ENCODE results near the gene SMIM20. TPM values are rescaled to one million over a fixed set of nuclear protein-coding genes. Genes with fewer than 3 reads are reported as not detected.
A peak's percentile ranks its signal among the peaks of the same experiment; 100 is the strongest.

The SMIM20 gene
- total and polyA plus RNA-seq, 11 donors = 27.4 to 50.8 (median 40.3) TPM

DNA sequence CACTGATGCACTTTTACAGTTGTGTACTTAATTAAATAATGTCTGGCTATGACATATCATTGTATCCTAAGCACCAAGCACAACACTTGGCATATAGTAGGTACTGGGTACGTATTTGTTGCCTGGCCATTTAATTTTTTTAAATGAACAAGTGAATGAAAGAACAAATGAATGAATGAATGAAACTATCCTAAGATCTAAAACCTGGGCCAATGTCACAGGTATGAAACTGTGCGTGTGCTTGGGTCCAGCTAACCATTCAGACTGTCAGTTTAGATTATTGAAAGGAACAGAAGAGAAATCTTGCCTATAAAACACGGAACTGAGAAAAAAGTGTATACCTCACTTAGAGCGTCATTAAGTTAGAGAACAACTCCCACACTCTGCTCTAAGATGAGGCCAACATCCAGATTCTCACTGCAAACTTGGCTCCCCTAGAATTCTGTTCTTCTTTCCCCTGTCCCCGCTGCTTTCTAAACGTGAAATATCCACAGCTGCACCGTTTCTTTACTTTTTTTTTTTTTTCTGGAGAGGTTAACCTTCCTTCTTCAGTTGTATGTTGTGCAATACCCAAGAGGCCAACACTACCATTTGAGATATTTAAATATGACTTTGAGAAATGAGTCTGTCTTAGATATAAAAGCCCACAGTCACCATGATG is 33.9 kb upstream of the SMIM20 start:
- no peak for TF ChIP-seq CTCF (IDR thresholded peaks at IDR 0.05)
- TF ChIP-seq POLR2A (IDR thresholded peaks at IDR 0.05) = no peak
- ATAC-seq = peak in 3 of 4 donors; percentile 34 to 71 (median 56)
- intact Hi-C loops (cut with DNase I) = no loop called here
- H3K27ac ChIP-seq = no peak overlapping the region
- no peaks in the 10 kb centered on the region for H3K36me3 ChIP-seq
- H3K4me1 ChIP-seq = peaks cover 0 to 7% (median 0%) of the 10 kb centered on the region in 12 donors
- H3K27me3 ChIP-seq = no peaks in the 10 kb centered on the region
- 74 to 78% (median 75%) methylated on average over 7 of the region's 7 CpGs for WGBS, 4 donors
- no peak for DNase-seq
- no peaks in the 10 kb centered on the region for H3K9me3 ChIP-seq
- H3K4me3 ChIP-seq = no peak overlapping the region

DNA sequence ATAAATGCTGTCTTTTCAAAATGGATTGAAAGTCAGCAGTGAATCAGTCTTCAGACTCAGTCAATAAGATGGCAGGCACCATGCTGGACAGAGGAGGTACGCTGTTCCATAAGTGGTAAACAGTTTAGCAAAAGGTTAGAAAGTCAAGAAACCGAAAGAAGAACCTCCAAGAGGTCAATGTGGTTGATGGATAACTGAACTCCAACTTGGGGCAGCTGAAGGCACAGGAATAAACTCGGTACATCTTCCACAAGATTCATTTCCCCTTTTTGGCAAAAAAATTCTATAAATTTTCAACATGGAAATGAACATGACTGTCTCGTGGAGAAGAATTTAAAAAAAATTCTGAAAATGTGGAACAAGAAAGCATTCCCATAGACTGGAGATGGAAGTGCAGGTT is 32.8 kb upstream of the SMIM20 start:
- peaks cover 0 to 7% (median 0%) of the 10 kb centered on the region in 12 donors for H3K4me1 ChIP-seq
- H3K9me3 ChIP-seq = no peaks in the 10 kb centered on the region
- ATAC-seq (no peak), DNase-seq (no peak)
- no peak overlapping the region for H3K27ac ChIP-seq
- 84 to 91% (median 88%) methylated on average over 4 of the region's 4 CpGs for WGBS, 4 donors
- intact Hi-C loops (cut with DNase I) = no loop called here
- TF ChIP-seq POLR2A (IDR thresholded peaks at IDR 0.05) (no peak), CTCF (IDR thresholded peaks at IDR 0.05) (no peak)
- H3K36me3 ChIP-seq = no peaks in the 10 kb centered on the region
- H3K4me3 ChIP-seq = no peak overlapping the region
- H3K27me3 ChIP-seq = no peaks in the 10 kb centered on the region

- peaks cover 0 to 7% (median 0%) of the 10 kb centered on the region in 12 donors for H3K4me1 ChIP-seq
- intact Hi-C loops (cut with DNase I) = no loop called here
- H3K36me3 ChIP-seq = no peaks in the 10 kb centered on the region
- H3K27me3 ChIP-seq = no peaks in the 10 kb centered on the region
- H3K9me3 ChIP-seq = no peaks in the 10 kb centered on the region
- no peak for TF ChIP-seq CTCF (IDR thresholded peaks at IDR 0.05)
- TF ChIP-seq POLR2A (IDR thresholded peaks at IDR 0.05) = no peak
- 74 to 91% (median 82%) methylated on average over 4 of the region's 4 CpGs for WGBS, 4 donors
- no peak overlapping the region for H3K4me3 ChIP-seq
- DNase-seq = no peak
- ATAC-seq = no peak
- no peak overlapping the region for H3K27ac ChIP-seq
These were observed 31.8 kb upstream of the SMIM20 start for GRCh38 chr4:25882226-25882625.

- DNase-seq (no peak), ATAC-seq (no peak)
- 88 to 95% (median 91%) methylated on average over 2 of the region's 2 CpGs for WGBS, 4 donors
- H3K9me3 ChIP-seq = no peaks in the 10 kb centered on the region
- H3K4me3 ChIP-seq = no peak overlapping the region
- H3K27ac ChIP-seq = no peak overlapping the region
- H3K4me1 ChIP-seq = peaks cover 0 to 7% (median 0%) of the 10 kb centered on the region in 12 donors
- no peaks in the 10 kb centered on the region for H3K36me3 ChIP-seq
- intact Hi-C loops (cut with DNase I) = no loop called here
- TF ChIP-seq POLR2A (IDR thresholded peaks at IDR 0.05) = no peak
- H3K27me3 ChIP-seq = no peaks in the 10 kb centered on the region
These were observed 30.5 kb upstream of the SMIM20 start for GRCh38 chr4:25883565-25883964.
